ENCODE data around the gene PRPF38B.

Gene PRPF38B, protein sequence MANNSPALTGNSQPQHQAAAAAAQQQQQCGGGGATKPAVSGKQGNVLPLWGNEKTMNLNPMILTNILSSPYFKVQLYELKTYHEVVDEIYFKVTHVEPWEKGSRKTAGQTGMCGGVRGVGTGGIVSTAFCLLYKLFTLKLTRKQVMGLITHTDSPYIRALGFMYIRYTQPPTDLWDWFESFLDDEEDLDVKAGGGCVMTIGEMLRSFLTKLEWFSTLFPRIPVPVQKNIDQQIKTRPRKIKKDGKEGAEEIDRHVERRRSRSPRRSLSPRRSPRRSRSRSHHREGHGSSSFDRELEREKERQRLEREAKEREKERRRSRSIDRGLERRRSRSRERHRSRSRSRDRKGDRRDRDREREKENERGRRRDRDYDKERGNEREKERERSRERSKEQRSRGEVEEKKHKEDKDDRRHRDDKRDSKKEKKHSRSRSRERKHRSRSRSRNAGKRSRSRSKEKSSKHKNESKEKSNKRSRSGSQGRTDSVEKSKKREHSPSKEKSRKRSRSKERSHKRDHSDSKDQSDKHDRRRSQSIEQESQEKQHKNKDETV

DNA sequence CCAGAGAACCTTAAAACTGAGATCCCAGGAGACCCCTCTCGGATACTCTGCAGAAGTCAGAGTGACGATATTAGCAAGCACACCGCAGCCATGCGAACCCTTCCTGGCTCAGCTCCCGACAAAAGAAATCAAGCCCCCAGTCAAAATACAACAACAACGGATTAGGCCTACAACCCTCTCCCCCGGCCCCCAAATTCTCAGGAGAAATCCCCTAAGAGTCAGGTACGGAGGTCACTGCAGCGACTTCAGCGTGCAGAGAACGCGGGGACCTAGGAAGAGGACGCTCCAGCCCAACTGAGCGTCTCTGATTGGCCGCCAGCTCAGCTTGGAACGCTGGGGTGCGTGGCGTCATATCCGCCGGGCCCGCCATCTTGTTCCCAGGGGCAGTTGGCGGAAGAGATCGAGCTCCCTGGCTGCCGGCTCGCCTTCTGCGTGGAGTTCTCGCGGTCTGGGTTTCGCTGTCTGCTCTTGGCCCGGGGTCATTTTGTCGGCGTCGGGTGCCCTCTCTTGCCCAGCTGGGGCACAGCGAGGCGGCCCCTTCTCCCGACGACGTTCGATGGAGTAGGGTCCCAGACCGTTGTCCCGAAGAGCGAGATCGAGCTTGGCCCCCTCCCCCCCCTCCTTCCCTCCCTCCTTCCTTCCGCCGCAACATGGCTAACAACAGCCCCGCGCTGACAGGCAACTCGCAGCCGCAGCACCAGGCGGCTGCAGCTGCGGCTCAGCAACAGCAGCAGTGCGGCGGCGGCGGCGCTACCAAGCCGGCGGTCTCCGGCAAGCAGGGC is at the start of gene PRPF38B:
Gene PRPF38B, plus strand, starts transcription at position 369 of the 782 bp plus-strand sequence. Its CDS starts 282 bp downstream, at position 651.
- H3K4me1 ChIP-seq = peaks cover 0 to 33% (median 16%) of the 10 kb centered on the region in 4 donors
- H3K27ac ChIP-seq = peak within 1 kb of the TSS; percentile 92 to 98
- H3K4me3 ChIP-seq = peak within 1 kb of the TSS; percentile 79 to 93
- no peaks in the 10 kb centered on the region for H3K27me3 ChIP-seq
- peaks cover 13 to 15% (median 14%) of the 10 kb centered on the region in 3 donors for H3K36me3 ChIP-seq
- peak; percentile 94 to 96 for DNase-seq
- H3K9me3 ChIP-seq = no peaks in the 10 kb centered on the region
- intact Hi-C loops (cut with DNase I; ENCODE audit: low total_unique reads) = loop anchor here (2.0 kb wide), 1 partner anchor 55 kb away; the partner anchor contains the start of gene STXBP3
- TF ChIP-seq, protein P1, sequence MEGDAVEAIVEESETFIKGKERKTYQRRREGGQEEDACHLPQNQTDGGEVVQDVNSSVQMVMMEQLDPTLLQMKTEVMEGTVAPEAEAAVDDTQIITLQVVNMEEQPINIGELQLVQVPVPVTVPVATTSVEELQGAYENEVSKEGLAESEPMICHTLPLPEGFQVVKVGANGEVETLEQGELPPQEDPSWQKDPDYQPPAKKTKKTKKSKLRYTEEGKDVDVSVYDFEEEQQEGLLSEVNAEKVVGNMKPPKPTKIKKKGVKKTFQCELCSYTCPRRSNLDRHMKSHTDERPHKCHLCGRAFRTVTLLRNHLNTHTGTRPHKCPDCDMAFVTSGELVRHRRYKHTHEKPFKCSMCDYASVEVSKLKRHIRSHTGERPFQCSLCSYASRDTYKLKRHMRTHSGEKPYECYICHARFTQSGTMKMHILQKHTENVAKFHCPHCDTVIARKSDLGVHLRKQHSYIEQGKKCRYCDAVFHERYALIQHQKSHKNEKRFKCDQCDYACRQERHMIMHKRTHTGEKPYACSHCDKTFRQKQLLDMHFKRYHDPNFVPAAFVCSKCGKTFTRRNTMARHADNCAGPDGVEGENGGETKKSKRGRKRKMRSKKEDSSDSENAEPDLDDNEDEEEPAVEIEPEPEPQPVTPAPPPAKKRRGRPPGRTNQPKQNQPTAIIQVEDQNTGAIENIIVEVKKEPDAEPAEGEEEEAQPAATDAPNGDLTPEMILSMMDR (IDR thresholded peaks at IDR 0.05) = no peak

- DNase-seq = peak in 1 of 2 donors; percentile 54
- TF ChIP-seq, protein P1 (IDR thresholded peaks at IDR 0.05) = peak; percentile 60 to 85
- Histone ChIP-seq H3K4me3 (no peak overlapping the region), H3K27ac (no peak overlapping the region), H3K4me1 (no peaks in the 10 kb centered on the region), H3K9me3 (no peaks in the 10 kb centered on the region), H3K36me3 (peaks cover 0 to 2% (median 0%) of the 10 kb centered on the region in 3 donors), H3K27me3 (no peaks in the 10 kb centered on the region)
- intact Hi-C loops (cut with DNase I; ENCODE audit: low total_unique reads) = no loop called here
These were observed 48.4 kb upstream of the PRPF38B start for GRCh38 chr1:108643492-108644335.

- no peak overlapping the region for H3K4me3 ChIP-seq
- H3K4me1 ChIP-seq = no peaks in the 10 kb centered on the region
- H3K27ac ChIP-seq = no peak overlapping the region
- DNase-seq = no peak
- TF ChIP-seq, protein P1 (IDR thresholded peaks at IDR 0.05) = no peak
- no peaks in the 10 kb centered on the region for H3K27me3 ChIP-seq
- no peaks in the 10 kb centered on the region for H3K9me3 ChIP-seq
- peaks cover 0 to 15% (median 0%) of the 10 kb centered on the region in 3 donors for H3K36me3 ChIP-seq
- intact Hi-C loops (cut with DNase I; ENCODE audit: low total_unique reads) = no loop called here
These were observed 47.1 kb upstream of the PRPF38B start for GRCh38 chr1:108644984-108645383.

GRCh38 chr1:108645564-108646184 is 46.4 kb upstream of the PRPF38B start:
- TF ChIP-seq, protein P1 (IDR thresholded peaks at IDR 0.05) = no peak
- no peaks in the 10 kb centered on the region for H3K4me1 ChIP-seq

More at GRCh38 chr1:108645564-108646184, 46.4 kb upstream of the PRPF38B start:
- DNase-seq = no peak
- Histone ChIP-seq H3K36me3 (peaks cover 0 to 15% (median 0%) of the 10 kb centered on the region in 3 donors), H3K27me3 (no peaks in the 10 kb centered on the region), H3K4me3 (no peak overlapping the region), H3K27ac (no peak overlapping the region), H3K9me3 (no peaks in the 10 kb centered on the region)
- intact Hi-C loops (cut with DNase I; ENCODE audit: low total_unique reads) = no loop called here

All from tibial artery (tissue), 4 donors.